B cell (primary cell): Measurements from ENCODE around the gene ZCCHC10.

Experiments
- EZH2 ChIP-seq: IDR thresholded peaks from 2 replicates; pipeline ENCODE4 v1.6.1; 2012; ENCODE audit warnings: borderline replicate concordance, low read depth, mild to moderate bottlenecking, moderate library complexity, low read length; ENCODE audit not compliant: insufficient read depth, poor library complexity, severe bottlenecking
- TF ChIP-seq, protein P1 (sequence below): fragments of 200-600 bp; IDR thresholded peaks from one replicate; pipeline ENCODE4 v1.8.0; 2022; ENCODE audit warnings: antibody characterized with exemption, mild to moderate bottlenecking

GRCh38 chr5:133051061-133051541 lies 24.8 kb upstream of the ZCCHC10 start:
- TF ChIP-seq, protein P1, sequence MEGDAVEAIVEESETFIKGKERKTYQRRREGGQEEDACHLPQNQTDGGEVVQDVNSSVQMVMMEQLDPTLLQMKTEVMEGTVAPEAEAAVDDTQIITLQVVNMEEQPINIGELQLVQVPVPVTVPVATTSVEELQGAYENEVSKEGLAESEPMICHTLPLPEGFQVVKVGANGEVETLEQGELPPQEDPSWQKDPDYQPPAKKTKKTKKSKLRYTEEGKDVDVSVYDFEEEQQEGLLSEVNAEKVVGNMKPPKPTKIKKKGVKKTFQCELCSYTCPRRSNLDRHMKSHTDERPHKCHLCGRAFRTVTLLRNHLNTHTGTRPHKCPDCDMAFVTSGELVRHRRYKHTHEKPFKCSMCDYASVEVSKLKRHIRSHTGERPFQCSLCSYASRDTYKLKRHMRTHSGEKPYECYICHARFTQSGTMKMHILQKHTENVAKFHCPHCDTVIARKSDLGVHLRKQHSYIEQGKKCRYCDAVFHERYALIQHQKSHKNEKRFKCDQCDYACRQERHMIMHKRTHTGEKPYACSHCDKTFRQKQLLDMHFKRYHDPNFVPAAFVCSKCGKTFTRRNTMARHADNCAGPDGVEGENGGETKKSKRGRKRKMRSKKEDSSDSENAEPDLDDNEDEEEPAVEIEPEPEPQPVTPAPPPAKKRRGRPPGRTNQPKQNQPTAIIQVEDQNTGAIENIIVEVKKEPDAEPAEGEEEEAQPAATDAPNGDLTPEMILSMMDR: no peak
- no peak for TF ChIP-seq EZH2
